SK-N-SH (cell line): ENCODE data around the gene HOXB7. TPM values are rescaled to one million over a fixed set of nuclear protein-coding genes. Genes with fewer than 3 reads are reported as not detected.

Source experiments
- CTCF ChIA-PET: fragments of 300-600, 350-600 bp; formaldehyde crosslinking; extraction: SDS; loops from one replicate; lab custom pipeline; 2021; lab: Yijun Ruan, JAX
- POLR2A ChIA-PET: fragments of 350-600 bp; sonication (Branson Sonifier 250); formaldehyde crosslinking; extraction: SDS; loops from one replicate; lab custom pipeline; 2020; ENCODE audit warnings: antibody characterized with exemption, inconsistent platforms; lab: Yijun Ruan, JAX
- DNase-seq: peaks from one replicate; pipeline ENCODE4 v3.0.0; 2012
- H2AFZ ChIP-seq: fragments of 200-600 bp; sonication (generic); 2 replicates; pipeline ENCODE4 v1.8.1; 2016; ENCODE audit warnings: antibody characterized with exemption, mild to moderate bottlenecking, low read depth
- H3F3A ChIP-seq: fragments of 200-600 bp; sonication (generic); replicated peaks from 2 replicates; pipeline ENCODE3; 2016; ENCODE audit warnings: antibody characterized with exemption, mild to moderate bottlenecking; ENCODE audit not compliant: insufficient read depth
- H3K27ac ChIP-seq, 2 experiments: fragments of 200-500 bp in 1 of 2; fragments of 200-600 bp in 1 of 2; sonication (Bioruptor generic) in 1 of 2; sonication (generic), shearing (Covaris generic) in 1 of 2; 2 replicates each; pipeline versions ENCODE4 v1.5.1 to v1.6.1; 2014 to 2016; ENCODE audit warnings: low read depth in 2 of 2, inconsistent platforms in 1 of 2, low read length in 1 of 2, mild to moderate bottlenecking in 1 of 2, mixed read lengths in 1 of 2
- H3K27me3 ChIP-seq: fragments of 200-600 bp; sonication (generic), shearing (Covaris generic); 2 replicates; pipeline ENCODE4 v1.6.1; 2016; ENCODE audit warnings: mixed run types; ENCODE audit not compliant: insufficient read depth
- H3K36me3 ChIP-seq, 2 experiments: fragments of 200-500 bp in 1 of 2; fragments of 200-600 bp in 1 of 2; sonication (Bioruptor generic) in 1 of 2; sonication (generic) in 1 of 2; replicated peaks in 1 of 2; 2 replicates each; pipeline versions ENCODE3 to v1.5.1; 2014 to 2016; ENCODE audit warnings: low read length in 1 of 2, mild to moderate bottlenecking in 1 of 2; ENCODE audit not compliant: insufficient read depth in 2 of 2, control insufficient read depth in 1 of 2
- H3K4me1 ChIP-seq, 2 experiments: fragments of 200-500 bp in 1 of 2; fragments of 200-600 bp in 1 of 2; sonication (Bioruptor generic) in 1 of 2; sonication (generic), shearing (Covaris generic) in 1 of 2; 2 replicates each; pipeline versions ENCODE4 v1.5.1 to v1.6.1; 2014 to 2016; ENCODE audit warnings: low read depth in 1 of 2, low read length in 1 of 2, mixed run types in 1 of 2; ENCODE audit not compliant: insufficient read depth in 2 of 2, control insufficient read depth in 1 of 2
- H3K4me2 ChIP-seq: fragments of 200-600 bp; sonication (generic), shearing (Covaris generic); 2 replicates; pipeline ENCODE4 v1.6.1; 2017; ENCODE audit warnings: mixed run types
- H3K4me3 ChIP-seq, 2 experiments: fragments of 200-500 bp in 1 of 2; fragments of 200-600 bp in 1 of 2; sonication (Bioruptor generic) in 1 of 2; sonication (generic), shearing (Covaris generic) in 1 of 2; 2 replicates each; pipeline versions ENCODE4 v1.5.1 to v1.8.1; 2014 to 2016; ENCODE audit warnings: low read depth in 2 of 2, inconsistent platforms in 1 of 2, low read length in 1 of 2, mild to moderate bottlenecking in 1 of 2, mixed read lengths in 1 of 2, moderate library complexity in 1 of 2
- H3K79me2 ChIP-seq: fragments of 200-600 bp; sonication (generic); 2 replicates; pipeline ENCODE4 v1.8.1; 2017; ENCODE audit warnings: mild to moderate bottlenecking; ENCODE audit not compliant: insufficient read depth
- H3K9ac ChIP-seq: fragments of 200-600 bp; sonication (generic); 2 replicates; pipeline ENCODE4 v1.6.1; 2017; ENCODE audit warnings: mixed run types
- H3K9me2 ChIP-seq: fragments of 200-600 bp; sonication (generic); 2 replicates; pipeline ENCODE4 v1.6.1; 2017; ENCODE audit warnings: mixed run types
- H3K9me3 ChIP-seq: fragments of 200-600 bp; sonication (generic); 2 replicates; pipeline ENCODE4 v1.6.1; 2017; ENCODE audit warnings: mixed run types, mild to moderate bottlenecking, moderate library complexity
- H4K20me1 ChIP-seq: fragments of 200-600 bp; sonication (generic); 2 replicates; pipeline ENCODE4 v1.6.1; 2017; ENCODE audit warnings: mild to moderate bottlenecking, mixed run types; ENCODE audit not compliant: insufficient read depth
- CHD2 ChIP-seq: fragments of 150-350 bp; IDR thresholded peaks from 2 replicates; pipeline ENCODE4 v1.6.1; 2018; ENCODE audit warnings: low read length; ENCODE audit not compliant: partially characterized antibody
- ELF1 ChIP-seq: IDR thresholded peaks from 2 replicates; pipeline ENCODE4 v1.4.0; 2012
- EP300 ChIP-seq, 2 experiments: IDR thresholded peaks; 2 replicates each; pipeline versions ENCODE4 v1.4.0 to v1.6.1; 2012; ENCODE audit warnings: borderline replicate concordance in 1 of 2, low read depth in 1 of 2, low read length in 1 of 2
- EZH2phosphoT487 ChIP-seq: fragments of 200-600 bp; sonication (generic); IDR thresholded peaks from 2 replicates; pipeline ENCODE4 v1.6.1; 2017; ENCODE audit warnings: low read depth, mixed run types, mild to moderate bottlenecking, antibody characterized with exemption, moderate library complexity, borderline replicate concordance
- FOSL2 ChIP-seq: IDR thresholded peaks from 2 replicates; pipeline ENCODE4 v1.4.0; 2012; ENCODE audit warnings: low read depth, mild to moderate bottlenecking, moderate library complexity, borderline replicate concordance
- FOXJ3 ChIP-seq: sonication (generic); formaldehyde crosslinking; IDR thresholded peaks from 2 replicates; pipeline ENCODE4 v1.5.1; 2020; ENCODE audit warnings: mild to moderate bottlenecking, missing genetic modification reagents
- GABPA ChIP-seq: IDR thresholded peaks from 2 replicates; pipeline ENCODE4 v1.4.0; 2012; ENCODE audit warnings: low read depth, mild to moderate bottlenecking
- MEF2A ChIP-seq: IDR thresholded peaks from 2 replicates; pipeline ENCODE4 v1.4.0; 2012; ENCODE audit warnings: low read depth, borderline replicate concordance
- MXI1 ChIP-seq: IDR thresholded peaks from 2 replicates; pipeline ENCODE4 v1.6.1; 2012; ENCODE audit warnings: mild to moderate bottlenecking, low read depth, low read length, improper control_type of control experiment
- POLR2AphosphoS5 ChIP-seq: IDR thresholded peaks from 2 replicates; pipeline ENCODE4 v1.6.1; 2012; ENCODE audit warnings: low read depth, low read length
- RCOR1 ChIP-seq: fragments of 150-350 bp; IDR thresholded peaks from 2 replicates; pipeline ENCODE4 v1.6.1; 2017; ENCODE audit warnings: antibody characterized with exemption, low read length
- RFX5 ChIP-seq: IDR thresholded peaks from 2 replicates; pipeline ENCODE4 v1.6.1; 2012; ENCODE audit warnings: mild to moderate bottlenecking, improper control_type of control experiment, low read length
- RXRA ChIP-seq: IDR thresholded peaks from 2 replicates; pipeline ENCODE4 v1.4.0; 2012; ENCODE audit warnings: low read depth, mild to moderate bottlenecking, borderline replicate concordance
- SIN3A ChIP-seq: IDR thresholded peaks from 2 replicates; pipeline ENCODE4 v1.6.1; 2012; ENCODE audit warnings: low read depth, mild to moderate bottlenecking, low read length, moderate library complexity, borderline replicate concordance
- SMC3 ChIP-seq: IDR thresholded peaks from 2 replicates; pipeline ENCODE4 v1.6.1; 2012; ENCODE audit warnings: low read depth, low read length, improper control_type of control experiment
- TAF1 ChIP-seq: IDR thresholded peaks from 2 replicates; pipeline ENCODE4 v1.6.1; 2012; ENCODE audit warnings: low read depth, mild to moderate bottlenecking, low read length, moderate library complexity, borderline replicate concordance
- TCF12 ChIP-seq: IDR thresholded peaks from 2 replicates; pipeline ENCODE4 v1.4.0; 2012
- YY1 ChIP-seq: IDR thresholded peaks from 2 replicates; pipeline ENCODE4 v1.4.0; 2012; ENCODE audit warnings: low read depth, mild to moderate bottlenecking
- WGBS: methylation state at CpG from one replicate; pipeline ENCODE4 v1.1.6; 2017; ENCODE audit warnings: low lambda C conversion rate; 5-methylcytosine and 5-hydroxymethylcytosine counted together
- polyA plus RNA-seq, 3 experiments: library from polyadenylated mRNA; depleted of rRNA; stranded (reverse); fragments of >200 nt; gene quantifications; 2 replicates each; pipeline ENCODE4 v1.2.3, GENCODE V29; 2012
- TF ChIP-seq, protein P1 (sequence below): IDR thresholded peaks from 2 replicates; pipeline ENCODE4 v1.4.0; 2012; ENCODE audit warnings: low read depth
- TF ChIP-seq, protein P2 (sequence below): IDR thresholded peaks from 2 replicates; pipeline ENCODE4 v1.4.0; 2012; ENCODE audit warnings: low read depth, borderline replicate concordance
- TF ChIP-seq, protein P3 (sequence below): fragments of 150-350 bp; IDR thresholded peaks from 2 replicates; pipeline ENCODE4 v1.6.1; 2016; ENCODE audit warnings: mild to moderate bottlenecking, low read depth, low read length

The HOXB7 gene
- polyA plus RNA-seq, 1 of the 3 experiments (the other 2 are of a cell fraction), result not detected

DNA sequence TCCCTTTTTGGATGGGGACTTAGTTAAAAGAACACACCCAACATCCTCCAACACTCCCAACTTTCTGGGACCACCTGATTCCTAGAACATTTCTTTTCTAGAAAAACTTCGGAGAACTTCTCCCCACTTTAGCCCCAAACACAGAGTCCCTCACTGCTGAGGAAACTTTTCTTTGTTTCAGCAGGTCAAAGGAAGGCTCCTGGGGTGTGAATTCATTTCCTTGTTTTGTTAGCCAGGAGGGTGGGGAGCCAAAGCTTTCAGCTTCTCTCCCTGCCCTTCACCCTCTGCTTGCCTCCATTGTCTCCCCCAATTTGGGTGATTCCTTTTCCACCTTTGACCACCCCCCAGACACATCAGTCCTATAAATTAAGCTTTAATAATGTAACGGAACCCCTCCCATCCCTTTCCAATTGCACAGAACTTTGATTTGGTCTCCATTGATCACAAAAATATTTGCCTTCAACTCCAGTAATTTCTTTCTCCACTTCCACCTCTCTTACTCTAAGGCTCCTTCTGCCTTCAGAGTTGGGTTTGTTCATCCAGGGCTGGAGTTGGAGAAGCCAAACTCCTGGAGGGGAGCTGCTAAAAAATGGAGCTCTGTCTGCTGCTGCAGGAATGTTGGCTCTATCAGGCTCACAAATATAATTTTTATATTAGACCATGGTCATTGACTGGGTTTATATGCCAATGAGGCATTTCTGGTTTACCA lies 43.0 kb downstream of the HOXB7 start:
- no peak overlapping the region for H3K4me2 ChIP-seq
- no peaks in the 10 kb centered on the region for H3K79me2 ChIP-seq
- no peak overlapping the region for H3K27ac ChIP-seq
- H2AFZ ChIP-seq, result no peak overlapping the region
- H4K20me1 ChIP-seq, result 0 out of 2 replicates have a peak, but pooled peaks cover 6% of the 10 kb centered on the region
- no peaks in the 10 kb centered on the region for H3K9me2 ChIP-seq
- WGBS, result 19% methylated on average over 2 of the region's 2 CpGs
- ChIA-PET POLR2A (no interaction called here), CTCF (interaction anchor here (1.1 to 1.5 kb wide), 4 partner anchors 12 to 75 kb away, joined by 3 to 4 read pairs (median 3); no protein-coding TSS in a partner anchor)
- H3F3A ChIP-seq, result no peaks in the 10 kb centered on the region
- no peak overlapping the region for H3K4me3 ChIP-seq
- no peaks in the 10 kb centered on the region for H3K36me3 ChIP-seq
- H3K4me1 ChIP-seq, result peaks cover 0 to under 1% of the 10 kb centered on the region in 2 experiments; a peak in 1 of 4 replicates
- H3K9me3 ChIP-seq, result no peaks in the 10 kb centered on the region
- peaks cover 97% of the 10 kb centered on the region for H3K27me3 ChIP-seq
- TF ChIP-seq EZH2phosphoT487 (no peak), MEF2A (no peak)
- no peak overlapping the region for H3K9ac ChIP-seq
- DNase-seq, result no peak

DNA sequence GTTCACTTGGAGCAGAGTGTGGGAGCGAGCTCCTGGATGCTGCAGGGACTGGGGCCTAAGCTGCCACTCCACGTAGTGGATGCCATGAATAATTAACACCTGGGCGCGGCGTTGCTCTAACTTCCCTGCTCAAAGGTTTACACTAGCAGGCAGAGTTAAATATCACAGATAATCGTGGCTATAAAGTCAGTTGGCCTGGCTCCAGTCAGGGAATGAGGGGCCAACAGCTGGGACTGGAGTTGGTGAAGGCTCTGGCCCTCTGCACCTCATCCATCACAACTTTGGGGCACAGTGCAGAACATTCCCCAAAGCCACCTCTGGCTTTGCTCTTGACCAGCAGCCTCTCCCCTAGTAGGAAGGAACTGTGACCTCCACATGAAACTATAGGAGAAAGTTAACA lies 43.6 kb downstream of the HOXB7 start:
- no peak overlapping the region for H3K9ac ChIP-seq
- POLR2A ChIA-PET, result no interaction called here
- TF ChIP-seq RFX5 (no peak), SMC3 (no peak), FOSL2 (no peak), GABPA (no peak), RXRA (no peak), TCF12 (no peak)
- TF ChIP-seq, protein P1, sequence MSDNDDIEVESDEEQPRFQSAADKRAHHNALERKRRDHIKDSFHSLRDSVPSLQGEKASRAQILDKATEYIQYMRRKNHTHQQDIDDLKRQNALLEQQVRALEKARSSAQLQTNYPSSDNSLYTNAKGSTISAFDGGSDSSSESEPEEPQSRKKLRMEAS, result no peak
- H3K4me1 ChIP-seq, result peaks cover 0 to 2% of the 10 kb centered on the region in 2 experiments; a peak in 1 of 4 replicates
- 0 out of 2 replicates have a peak, but pooled peaks cover 6% of the 10 kb centered on the region for H4K20me1 ChIP-seq
- H3K9me2 ChIP-seq, result no peaks in the 10 kb centered on the region
- H3F3A ChIP-seq, result no peaks in the 10 kb centered on the region
- H2AFZ ChIP-seq, result no peak overlapping the region
- no peaks in the 10 kb centered on the region for H3K36me3 ChIP-seq
- DNase-seq, result no peak
- H3K4me2 ChIP-seq, result no peak overlapping the region
- CTCF ChIA-PET, result no interaction called here
- H3K27ac ChIP-seq, result no peak overlapping the region
- H3K9me3 ChIP-seq, result no peaks in the 10 kb centered on the region
- H3K27me3 ChIP-seq, result peaks cover 97% of the 10 kb centered on the region
- no peak overlapping the region for H3K4me3 ChIP-seq
- no peaks in the 10 kb centered on the region for H3K79me2 ChIP-seq
- 24% methylated on average over 6 of the region's 6 CpGs for WGBS

DNA sequence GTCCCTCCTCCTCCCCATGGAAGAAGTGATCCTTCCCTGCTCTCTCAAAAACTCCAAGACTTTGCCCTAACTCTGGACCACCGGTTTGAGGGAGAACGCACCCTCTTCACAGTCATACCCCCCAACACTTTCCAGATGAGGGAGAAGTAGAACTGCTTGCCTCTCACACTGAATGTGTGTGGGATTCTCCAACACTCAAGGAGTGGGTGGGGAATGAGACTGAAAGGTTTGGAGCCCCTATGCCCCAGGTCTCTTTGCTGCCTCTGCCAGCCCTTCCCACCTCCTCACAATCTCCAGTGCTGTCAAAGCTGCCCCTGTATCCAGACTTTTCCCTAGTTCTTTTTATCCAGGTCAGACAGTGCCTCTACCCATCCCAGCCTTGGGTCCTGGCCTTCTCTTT lies 44.1 kb downstream of the HOXB7 start:
- peaks cover 0 to 2% of the 10 kb centered on the region in 2 experiments; a peak in 1 of 4 replicates for H3K4me1 ChIP-seq
- no peak overlapping the region for H3K27ac ChIP-seq
- CTCF ChIA-PET, result no interaction called here
- POLR2A ChIA-PET, result no interaction called here
- no peaks in the 10 kb centered on the region for H3K9me2 ChIP-seq
- H3K4me2 ChIP-seq, result no peak overlapping the region
- H2AFZ ChIP-seq, result no peak overlapping the region
- H4K20me1 ChIP-seq, result peaks cover 6% of the 10 kb centered on the region; the same call in 1 of the 2 replicates
- H3K9me3 ChIP-seq, result no peaks in the 10 kb centered on the region
- 13% methylated on average over 2 of the region's 2 CpGs for WGBS
- TF ChIP-seq RFX5, result no peak
- no peak for TF ChIP-seq RCOR1
- TF ChIP-seq EP300 (IDR thresholded peaks at IDR 0.05; ENCODE audit: borderline replicate concordance in 1 of 2, low read depth in 1 of 2, low read length in 1 of 2), result no peak
- no peak for TF ChIP-seq MEF2A
- TF ChIP-seq TCF12, result no peak
- TF ChIP-seq FOXJ3 (CRISPR knock-in tag), result no peak
- no peak for TF ChIP-seq ELF1
- TF ChIP-seq, protein P1, result no peak
- no peak for TF ChIP-seq CHD2
- TF ChIP-seq, protein P2, sequence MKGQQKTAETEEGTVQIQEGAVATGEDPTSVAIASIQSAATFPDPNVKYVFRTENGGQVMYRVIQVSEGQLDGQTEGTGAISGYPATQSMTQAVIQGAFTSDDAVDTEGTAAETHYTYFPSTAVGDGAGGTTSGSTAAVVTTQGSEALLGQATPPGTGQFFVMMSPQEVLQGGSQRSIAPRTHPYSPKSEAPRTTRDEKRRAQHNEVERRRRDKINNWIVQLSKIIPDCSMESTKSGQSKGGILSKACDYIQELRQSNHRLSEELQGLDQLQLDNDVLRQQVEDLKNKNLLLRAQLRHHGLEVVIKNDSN, result no peak
- TF ChIP-seq POLR2AphosphoS5, result no peak
- TF ChIP-seq YY1, result no peak
- TF ChIP-seq, protein P3, sequence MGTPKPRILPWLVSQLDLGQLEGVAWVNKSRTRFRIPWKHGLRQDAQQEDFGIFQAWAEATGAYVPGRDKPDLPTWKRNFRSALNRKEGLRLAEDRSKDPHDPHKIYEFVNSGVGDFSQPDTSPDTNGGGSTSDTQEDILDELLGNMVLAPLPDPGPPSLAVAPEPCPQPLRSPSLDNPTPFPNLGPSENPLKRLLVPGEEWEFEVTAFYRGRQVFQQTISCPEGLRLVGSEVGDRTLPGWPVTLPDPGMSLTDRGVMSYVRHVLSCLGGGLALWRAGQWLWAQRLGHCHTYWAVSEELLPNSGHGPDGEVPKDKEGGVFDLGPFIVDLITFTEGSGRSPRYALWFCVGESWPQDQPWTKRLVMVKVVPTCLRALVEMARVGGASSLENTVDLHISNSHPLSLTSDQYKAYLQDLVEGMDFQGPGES, result no peak
- no peak for TF ChIP-seq SIN3A
- no peak for TF ChIP-seq MXI1
- TF ChIP-seq TAF1, result no peak
- peaks cover 97% of the 10 kb centered on the region for H3K27me3 ChIP-seq
- H3K36me3 ChIP-seq, result no peaks in the 10 kb centered on the region
- no peaks in the 10 kb centered on the region for H3K79me2 ChIP-seq
- H3K9ac ChIP-seq, result no peak overlapping the region
- DNase-seq, result no peak
- H3K4me3 ChIP-seq, result no peak overlapping the region
- H3F3A ChIP-seq, result no peaks in the 10 kb centered on the region
